HepG2 (cell line): ENCODE data around the gene METTL15.

Experiments
- CHD2 ChIP-seq: IDR thresholded peaks from 2 replicates; pipeline ENCODE4 v1.6.1; 2011; ENCODE audit warnings: low read depth, low read length, improper control_type of control experiment
- CTCF ChIP-seq: sonication (generic); formaldehyde crosslinking; IDR thresholded peaks from 2 replicates; pipeline ENCODE4 v1.5.0; 2020; ENCODE audit warnings: mild to moderate bottlenecking, missing genetic modification reagents, moderate library complexity
- EZH2 ChIP-seq: conservative IDR thresholded peaks from 2 replicates; pipeline ENCODE4 v1.6.1; 2012; ENCODE audit warnings: mild to moderate bottlenecking, low read depth, low read length, moderate library complexity
- HNRNPK ChIP-seq: fragments of 200-400 bp; formaldehyde crosslinking; IDR thresholded peaks from 2 replicates; pipeline ENCODE4 v1.6.1; 2018; ENCODE audit warnings: low read length, low read depth, moderate library complexity, mild to moderate bottlenecking; ENCODE audit not compliant: poor library complexity, severe bottlenecking
- MLXIP ChIP-seq: sonication (generic); formaldehyde crosslinking; IDR thresholded peaks from 2 replicates; pipeline ENCODE4 v1.9.0; 2021; ENCODE audit warnings: missing genetic modification reagents, borderline replicate concordance
- THYN1 ChIP-seq: sonication (generic); formaldehyde crosslinking; IDR thresholded peaks from 2 replicates; pipeline ENCODE4 v1.8.1; 2023; ENCODE audit warnings: low read depth, mild to moderate bottlenecking, moderate library complexity, missing genetic modification reagents, borderline replicate concordance
- TF ChIP-seq, protein P1 (sequence below): sonication (generic); formaldehyde crosslinking; IDR thresholded peaks from 2 replicates; pipeline ENCODE4 v1.5.1; 2020; ENCODE audit warnings: mild to moderate bottlenecking, missing genetic modification reagents

GRCh38 chr11:28083118-28083517 lies 25.1 kb upstream of the METTL15 start:
- TF ChIP-seq MLXIP (CRISPR knock-in tag) (no peak), HNRNPK (no peak), CHD2 (no peak), CTCF (CRISPR knock-in tag) (no peak), THYN1 (no peak), EZH2 (no peak)
- TF ChIP-seq, protein P1, sequence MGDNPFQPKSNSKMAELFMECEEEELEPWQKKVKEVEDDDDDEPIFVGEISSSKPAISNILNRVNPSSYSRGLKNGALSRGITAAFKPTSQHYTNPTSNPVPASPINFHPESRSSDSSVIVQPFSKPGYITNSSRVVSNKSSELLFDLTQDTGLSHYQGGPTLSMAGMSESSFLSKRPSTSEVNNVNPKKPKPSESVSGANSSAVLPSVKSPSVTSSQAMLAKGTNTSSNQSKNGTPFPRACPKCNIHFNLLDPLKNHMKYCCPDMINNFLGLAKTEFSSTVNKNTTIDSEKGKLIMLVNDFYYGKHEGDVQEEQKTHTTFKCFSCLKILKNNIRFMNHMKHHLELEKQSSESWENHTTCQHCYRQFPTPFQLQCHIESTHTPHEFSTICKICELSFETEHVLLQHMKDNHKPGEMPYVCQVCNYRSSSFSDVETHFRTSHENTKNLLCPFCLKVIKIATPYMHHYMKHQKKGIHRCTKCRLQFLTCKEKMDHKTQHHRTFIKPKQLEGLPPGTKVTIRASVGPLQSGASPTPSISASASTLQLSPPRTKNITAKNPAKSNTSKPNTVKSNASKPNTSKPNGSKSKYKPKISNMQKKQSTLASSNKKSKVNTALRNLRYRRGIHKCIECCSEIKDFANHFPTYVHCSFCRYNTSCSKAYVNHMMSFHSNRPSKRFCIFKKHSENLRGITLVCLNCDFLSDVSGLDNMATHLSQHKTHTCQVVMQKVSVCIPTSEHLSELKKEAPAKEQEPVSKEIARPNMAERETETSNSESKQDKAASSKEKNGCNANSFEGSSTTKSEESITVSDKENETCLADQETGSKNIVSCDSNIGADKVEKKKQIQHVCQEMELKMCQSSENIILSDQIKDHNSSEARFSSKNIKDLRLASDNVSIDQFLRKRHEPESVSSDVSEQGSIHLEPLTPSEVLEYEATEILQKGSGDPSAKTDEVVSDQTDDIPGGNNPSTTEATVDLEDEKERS (CRISPR knock-in tag), result no peak
